OCI-LY1 (cell line): ENCODE data around the gene ZNF570.

ENCODE experiments used
- H2AFZ ChIP-seq: fragments of 200-600 bp; sonication (generic), shearing (Covaris generic); 2 replicates; pipeline ENCODE4 v1.6.0; 2014; ENCODE audit warnings: antibody characterized with exemption, mild to moderate bottlenecking, low read length
- H3F3A ChIP-seq: fragments of 200-600 bp; sonication (generic), shearing (Covaris generic); 2 replicates; pipeline ENCODE4 v1.6.0; 2014; ENCODE audit warnings: mild to moderate bottlenecking, antibody characterized with exemption, low read length, moderate library complexity; ENCODE audit not compliant: insufficient read depth
- H3K27ac ChIP-seq: fragments of 200-600 bp; sonication (generic); 2 replicates; pipeline ENCODE4 v1.5.1; 2014; ENCODE audit warnings: low read length, mixed run types, mild to moderate bottlenecking, low read depth; ENCODE audit not compliant: poor library complexity, severe bottlenecking
- H3K27me3 ChIP-seq: fragments of 200-600 bp; sonication (generic); 2 replicates; pipeline ENCODE4 v1.6.0; 2014; ENCODE audit warnings: antibody characterized with exemption, mild to moderate bottlenecking, low read length, moderate library complexity; ENCODE audit not compliant: insufficient read depth
- H3K36me3 ChIP-seq: fragments of 200-600 bp; sonication (generic); 2 replicates; pipeline ENCODE4 v1.6.1; 2014; ENCODE audit warnings: mild to moderate bottlenecking, antibody characterized with exemption, low read length, moderate library complexity, mixed read lengths; ENCODE audit not compliant: insufficient read depth
- H3K4me1 ChIP-seq: fragments of 200-600 bp; sonication (generic); 2 replicates; pipeline ENCODE4 v1.5.1; 2014; ENCODE audit warnings: mild to moderate bottlenecking, low read length, moderate library complexity; ENCODE audit not compliant: insufficient read depth, severe bottlenecking
- H3K4me2 ChIP-seq: fragments of 200-600 bp; sonication (generic), shearing (Covaris generic); 2 replicates; pipeline ENCODE4 v1.6.1; 2014; ENCODE audit warnings: low read length
- H3K4me3 ChIP-seq: fragments of 200-600 bp; sonication (generic); 2 replicates; pipeline ENCODE4 v1.5.1; 2014; ENCODE audit warnings: low read length, low read depth, mild to moderate bottlenecking, mixed read lengths; ENCODE audit not compliant: poor library complexity, severe bottlenecking
- H3K79me2 ChIP-seq: fragments of 200-600 bp; shearing (Covaris generic); 2 replicates; pipeline ENCODE4 v1.6.1; 2016; ENCODE audit warnings: mixed run types, low read length, mixed read lengths; ENCODE audit not compliant: insufficient read depth
- H3K9ac ChIP-seq: fragments of 200-600 bp; sonication (generic), shearing (Covaris generic); 2 replicates; pipeline ENCODE4 v1.6.1; 2014; ENCODE audit warnings: mild to moderate bottlenecking, low read length, mixed read lengths
- H3K9me2 ChIP-seq: fragments of 200-600 bp; sonication (generic), shearing (Covaris generic); 2 replicates; pipeline ENCODE4 v1.6.1; 2014; ENCODE audit warnings: low read depth, mild to moderate bottlenecking, low read length, mixed read lengths
- H3K9me3 ChIP-seq: fragments of 200-600 bp; shearing (Covaris generic); 2 replicates; pipeline ENCODE4 v1.6.1; 2014; ENCODE audit warnings: low read length, mixed read lengths
- H4K20me1 ChIP-seq: fragments of 200-600 bp; sonication (generic), shearing (Covaris generic); 2 replicates; pipeline ENCODE4 v1.6.0; 2016; ENCODE audit warnings: mild to moderate bottlenecking, low read length; ENCODE audit not compliant: insufficient read depth
- CTCF ChIP-seq: fragments of 200-600 bp; sonication (generic), shearing (Covaris generic); IDR thresholded peaks from 2 replicates; pipeline ENCODE4 v1.5.1; 2017; ENCODE audit warnings: mild to moderate bottlenecking, antibody characterized with exemption, low read length, moderate library complexity, mixed read lengths
- EZH2 ChIP-seq: fragments of 200-600 bp; sonication (generic), shearing (Covaris generic); IDR thresholded peaks from 2 replicates; pipeline ENCODE4 v1.8.0; 2017; ENCODE audit warnings: borderline replicate concordance, mixed run types, mild to moderate bottlenecking, antibody characterized with exemption, low read length, moderate library complexity, mixed read lengths

Gene ZNF570

DNA sequence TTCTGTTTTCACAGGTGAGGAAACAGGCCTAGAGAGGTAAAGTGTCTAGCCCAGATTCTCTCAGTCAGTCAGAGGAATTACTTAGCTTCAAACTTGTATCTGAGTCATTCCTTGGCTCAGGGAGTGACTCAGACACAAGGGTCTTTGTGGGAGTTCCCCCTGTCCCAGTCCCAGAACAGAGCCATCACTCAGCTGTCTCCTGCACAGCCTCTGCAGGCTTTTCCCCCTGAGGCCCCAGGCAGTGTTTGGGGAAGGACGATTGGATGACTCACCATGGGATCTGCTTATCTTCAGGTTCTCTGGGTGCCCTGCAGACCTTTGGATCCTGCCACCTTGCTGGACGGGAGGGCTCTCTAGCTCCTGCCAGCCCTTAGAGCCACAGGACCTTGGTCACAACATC lies 50.7 kb downstream of the ZNF570 start:
- H3K9me2 ChIP-seq = no peaks in the 10 kb centered on the region
- no peak overlapping the region for H3K27ac ChIP-seq
- H3K79me2 ChIP-seq = no peaks in the 10 kb centered on the region
- H3K9me3 ChIP-seq = no peaks in the 10 kb centered on the region
- H3F3A ChIP-seq = no peaks in the 10 kb centered on the region
- H3K4me3 ChIP-seq = no peak overlapping the region
- TF ChIP-seq EZH2 = no peak
- no peak for TF ChIP-seq CTCF
- no peaks in the 10 kb centered on the region for H3K4me1 ChIP-seq
- no peak overlapping the region for H3K4me2 ChIP-seq
- H3K27me3 ChIP-seq = no peaks in the 10 kb centered on the region
- H4K20me1 ChIP-seq = no peaks in the 10 kb centered on the region
- peaks cover 24% of the 10 kb centered on the region for H3K36me3 ChIP-seq
- no peak overlapping the region for H2AFZ ChIP-seq
- H3K9ac ChIP-seq = no peak overlapping the region

- H3K36me3 ChIP-seq = peaks cover 47% of the 10 kb centered on the region
- TF ChIP-seq EZH2 (no peak), CTCF (no peak)
These were observed 68.3 kb downstream of the ZNF570 start for GRCh38 chr19:37537391-37537947.

More at GRCh38 chr19:37537391-37537947, 68.3 kb downstream of the ZNF570 start:
- Histone ChIP-seq H3F3A (no peaks in the 10 kb centered on the region), H3K9me3 (peaks cover 32% of the 10 kb centered on the region), H3K9me2 (no peaks in the 10 kb centered on the region), H3K4me1 (no peaks in the 10 kb centered on the region), H3K27me3 (no peaks in the 10 kb centered on the region), H2AFZ (no peak overlapping the region), H3K79me2 (no peaks in the 10 kb centered on the region), H3K9ac (no peak overlapping the region), H3K4me2 (no peak overlapping the region), H4K20me1 (no peaks in the 10 kb centered on the region), H3K27ac (no peak overlapping the region), H3K4me3 (no peak overlapping the region)
